ENCODE results near the gene FNTB. TPM values are rescaled to one million over a fixed set of nuclear protein-coding genes. Genes with fewer than 3 reads are reported as not detected.

FNTB gene
- total and polyA plus RNA-seq, 2 donors, result 6.6 to 9.5 TPM

GRCh38 chr14:65069874-65070413, 83.2 kb downstream of the FNTB start:
- WGBS, result 97% methylated on average over 5 of the region's 5 CpGs
- Histone ChIP-seq H3K27ac (ENCODE audit: low read depth in 1 of 2, low read length in 1 of 2) (no peak overlapping the region), H3K4me3 (ENCODE audit: low read length in 2 of 2) (no peak overlapping the region), H3K4me1 (ENCODE audit: control insufficient read depth in 2 of 2, insufficient read depth in 2 of 2, low read length in 2 of 2) (peaks cover 0 to 2% of the 10 kb centered on the region in 2 donors), H3K36me3 (ENCODE audit: control insufficient read depth in 2 of 2, insufficient read depth in 2 of 2, low read length in 1 of 2) (peaks cover 49 to 60% of the 10 kb centered on the region in 2 donors), H3K9me3 (ENCODE audit: control insufficient read depth in 2 of 2, insufficient read depth in 1 of 2, low read length in 1 of 2) (no peaks in the 10 kb centered on the region), H3K27me3 (ENCODE audit: control insufficient read depth in 2 of 2, insufficient read depth in 1 of 2, low read length in 1 of 2) (no peaks in the 10 kb centered on the region)
- no peak for DNase-seq (ENCODE audit: low read depth in 6 of 9, low spot score in 9 of 9)

DNA sequence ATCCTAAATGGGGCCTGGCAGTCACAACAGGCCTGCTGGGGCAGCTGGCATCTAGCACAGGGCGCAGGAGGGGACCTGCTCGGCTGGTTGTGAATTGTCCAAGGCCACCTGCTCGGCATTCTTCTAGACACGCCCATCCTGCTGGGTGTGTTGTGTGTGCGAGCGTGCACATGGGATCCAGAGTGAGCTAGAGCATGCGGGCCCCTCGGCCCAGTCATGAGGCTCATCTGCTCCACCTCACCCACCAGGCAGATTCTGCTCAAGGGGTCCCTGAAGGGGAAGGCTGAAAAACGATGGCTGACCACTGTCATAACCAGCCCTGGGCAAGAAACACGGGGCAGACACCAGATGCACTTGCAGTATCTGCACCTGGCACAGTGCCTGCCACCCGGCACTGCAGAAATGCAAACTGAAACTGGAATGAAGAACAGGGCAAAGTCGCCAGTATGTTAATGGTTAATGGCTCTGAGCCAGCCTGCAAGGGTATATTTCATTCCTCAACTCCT, 83.8 kb downstream of the FNTB start:
- no peaks in the 10 kb centered on the region for H3K9me3 ChIP-seq (ENCODE audit: control insufficient read depth in 2 of 2, insufficient read depth in 1 of 2, low read length in 1 of 2)
- peaks cover 49 to 61% of the 10 kb centered on the region in 2 donors for H3K36me3 ChIP-seq (ENCODE audit: control insufficient read depth in 2 of 2, insufficient read depth in 2 of 2, low read length in 1 of 2)
- H3K4me1 ChIP-seq (ENCODE audit: control insufficient read depth in 2 of 2, insufficient read depth in 2 of 2, low read length in 2 of 2), result peaks cover 0 to 2% of the 10 kb centered on the region in 2 donors
- 93% methylated on average over 12 of the region's 12 CpGs for WGBS
- DNase-seq (ENCODE audit: low read depth in 6 of 9, low spot score in 9 of 9), result no peak
- no peak overlapping the region for H3K4me3 ChIP-seq (ENCODE audit: low read length in 2 of 2)
- no peak overlapping the region for H3K27ac ChIP-seq (ENCODE audit: low read depth in 1 of 2, low read length in 1 of 2)
- no peaks in the 10 kb centered on the region for H3K27me3 ChIP-seq (ENCODE audit: control insufficient read depth in 2 of 2, insufficient read depth in 1 of 2, low read length in 1 of 2)

DNA sequence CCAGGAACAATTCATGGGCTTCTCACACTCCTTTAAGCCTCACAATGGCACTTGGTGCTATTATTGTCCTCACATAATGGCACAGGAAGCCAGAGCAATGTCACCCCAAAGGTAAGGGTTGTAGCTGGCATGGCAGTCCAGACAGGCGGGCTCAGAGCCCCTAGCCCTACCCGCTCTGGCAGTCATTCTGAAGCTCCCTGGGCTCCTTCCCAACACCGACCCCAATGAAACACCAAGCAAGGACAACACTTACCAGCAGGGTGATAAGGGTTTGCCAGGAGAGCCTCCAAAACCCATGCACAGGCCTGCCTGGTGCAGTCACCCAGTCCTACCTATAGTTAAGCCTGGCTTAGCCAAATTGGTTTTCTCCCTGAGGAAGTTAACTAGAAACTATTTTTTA, 84.8 kb downstream of the FNTB start:
- WGBS, result 100% methylated on average over 3 of the region's 3 CpGs
- DNase-seq (ENCODE audit: low read depth in 6 of 9, low spot score in 9 of 9), result no peak
- peaks cover 51 to 60% of the 10 kb centered on the region in 2 donors for H3K36me3 ChIP-seq (ENCODE audit: control insufficient read depth in 2 of 2, insufficient read depth in 2 of 2, low read length in 1 of 2)
- H3K9me3 ChIP-seq (ENCODE audit: control insufficient read depth in 2 of 2, insufficient read depth in 1 of 2, low read length in 1 of 2), result no peaks in the 10 kb centered on the region
- peaks cover 0 to 2% of the 10 kb centered on the region in 2 donors for H3K4me1 ChIP-seq (ENCODE audit: control insufficient read depth in 2 of 2, insufficient read depth in 2 of 2, low read length in 2 of 2)
- H3K27me3 ChIP-seq (ENCODE audit: control insufficient read depth in 2 of 2, insufficient read depth in 1 of 2, low read length in 1 of 2), result no peaks in the 10 kb centered on the region
- no peak overlapping the region for H3K4me3 ChIP-seq (ENCODE audit: low read length in 2 of 2)
- H3K27ac ChIP-seq (ENCODE audit: low read depth in 1 of 2, low read length in 1 of 2), result no peak overlapping the region

GRCh38 chr14:65072256-65072655, 85.6 kb downstream of the FNTB start:
- H3K36me3 ChIP-seq (ENCODE audit: control insufficient read depth in 2 of 2, insufficient read depth in 2 of 2, low read length in 1 of 2), result peaks cover 58 to 67% of the 10 kb centered on the region in 2 donors
- peaks cover 0 to 2% of the 10 kb centered on the region in 2 donors for H3K4me1 ChIP-seq (ENCODE audit: control insufficient read depth in 2 of 2, insufficient read depth in 2 of 2, low read length in 2 of 2)

DNA sequence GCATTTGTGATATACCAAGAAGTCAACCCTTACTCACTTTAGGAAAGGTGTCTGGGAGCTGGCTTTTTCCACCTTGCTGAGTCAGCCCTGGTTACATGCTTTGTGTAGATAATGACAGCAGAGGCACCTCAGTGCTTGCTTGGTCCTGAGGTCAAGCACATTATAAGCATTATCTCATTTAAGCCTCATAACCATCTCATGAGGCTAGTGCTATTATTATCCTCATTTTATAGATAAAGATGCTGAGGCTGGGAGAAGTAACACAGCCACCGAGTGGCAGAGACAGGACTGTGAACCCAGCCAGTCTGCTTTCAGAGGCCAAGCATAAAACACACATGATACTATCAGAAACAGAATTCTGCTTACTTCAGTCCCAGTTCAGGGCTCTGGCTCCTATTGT, 86.2 kb downstream of the FNTB start:
- peaks cover 0 to 2% of the 10 kb centered on the region in 2 donors for H3K4me1 ChIP-seq (ENCODE audit: control insufficient read depth in 2 of 2, insufficient read depth in 2 of 2, low read length in 2 of 2)
- H3K27ac ChIP-seq (ENCODE audit: low read depth in 1 of 2, low read length in 1 of 2), result no peak overlapping the region
- 98% methylated on average over 1 of the region's 1 CpG for WGBS
- peaks cover 64 to 73% of the 10 kb centered on the region in 2 donors for H3K36me3 ChIP-seq (ENCODE audit: control insufficient read depth in 2 of 2, insufficient read depth in 2 of 2, low read length in 1 of 2)
- H3K9me3 ChIP-seq (ENCODE audit: control insufficient read depth in 2 of 2, insufficient read depth in 1 of 2, low read length in 1 of 2), result no peaks in the 10 kb centered on the region
- no peak for DNase-seq (ENCODE audit: low read depth in 6 of 9, low spot score in 9 of 9)
- H3K27me3 ChIP-seq (ENCODE audit: control insufficient read depth in 2 of 2, insufficient read depth in 1 of 2, low read length in 1 of 2), result no peaks in the 10 kb centered on the region
- no peak overlapping the region for H3K4me3 ChIP-seq (ENCODE audit: low read length in 2 of 2)

More at GRCh38 chr14:65072256-65072655, 85.6 kb downstream of the FNTB start:
- no peaks in the 10 kb centered on the region for H3K9me3 ChIP-seq (ENCODE audit: control insufficient read depth in 2 of 2, insufficient read depth in 1 of 2, low read length in 1 of 2)
- no peaks in the 10 kb centered on the region for H3K27me3 ChIP-seq (ENCODE audit: control insufficient read depth in 2 of 2, insufficient read depth in 1 of 2, low read length in 1 of 2)
- WGBS, result 98% methylated on average over 6 of the region's 6 CpGs
- no peak overlapping the region for H3K27ac ChIP-seq (ENCODE audit: low read depth in 1 of 2, low read length in 1 of 2)
- H3K4me3 ChIP-seq (ENCODE audit: low read length in 2 of 2), result no peak overlapping the region
- no peak for DNase-seq (ENCODE audit: low read depth in 6 of 9, low spot score in 9 of 9)

- Histone ChIP-seq H3K4me1 (ENCODE audit: control insufficient read depth in 2 of 2, insufficient read depth in 2 of 2, low read length in 2 of 2) (peaks cover 0 to 2% of the 10 kb centered on the region in 2 donors), H3K9me3 (ENCODE audit: control insufficient read depth in 2 of 2, insufficient read depth in 1 of 2, low read length in 1 of 2) (no peaks in the 10 kb centered on the region), H3K27ac (ENCODE audit: low read depth in 1 of 2, low read length in 1 of 2) (no peak overlapping the region), H3K4me3 (ENCODE audit: low read length in 2 of 2) (no peak overlapping the region), H3K36me3 (ENCODE audit: control insufficient read depth in 2 of 2, insufficient read depth in 2 of 2, low read length in 1 of 2) (peaks cover 68 to 76% of the 10 kb centered on the region in 2 donors), H3K27me3 (ENCODE audit: control insufficient read depth in 2 of 2, insufficient read depth in 1 of 2, low read length in 1 of 2) (no peaks in the 10 kb centered on the region)
- WGBS, result 95% methylated on average over 4 of the region's 4 CpGs
- no peak for DNase-seq (ENCODE audit: low read depth in 6 of 9, low spot score in 9 of 9)
Measured at GRCh38 chr14:65073605-65074201, 87.0 kb downstream of the FNTB start.

GRCh38 chr14:65074449-65075150, 87.9 kb downstream of the FNTB start:
- H3K9me3 ChIP-seq (ENCODE audit: control insufficient read depth in 2 of 2, insufficient read depth in 1 of 2, low read length in 1 of 2), result no peaks in the 10 kb centered on the region
- H3K4me3 ChIP-seq (ENCODE audit: low read length in 2 of 2), result no peak overlapping the region
- no peaks in the 10 kb centered on the region for H3K27me3 ChIP-seq (ENCODE audit: control insufficient read depth in 2 of 2, insufficient read depth in 1 of 2, low read length in 1 of 2)
- WGBS, result 50% methylated on average over 3 of the region's 3 CpGs
- peaks cover 72 to 80% of the 10 kb centered on the region in 2 donors for H3K36me3 ChIP-seq (ENCODE audit: control insufficient read depth in 2 of 2, insufficient read depth in 2 of 2, low read length in 1 of 2)
- peaks cover 0 to 2% of the 10 kb centered on the region in 2 donors for H3K4me1 ChIP-seq (ENCODE audit: control insufficient read depth in 2 of 2, insufficient read depth in 2 of 2, low read length in 2 of 2)
- H3K27ac ChIP-seq (ENCODE audit: low read depth in 1 of 2, low read length in 1 of 2), result no peak overlapping the region
- no peak for DNase-seq (ENCODE audit: low read depth in 6 of 9, low spot score in 9 of 9)

DNA sequence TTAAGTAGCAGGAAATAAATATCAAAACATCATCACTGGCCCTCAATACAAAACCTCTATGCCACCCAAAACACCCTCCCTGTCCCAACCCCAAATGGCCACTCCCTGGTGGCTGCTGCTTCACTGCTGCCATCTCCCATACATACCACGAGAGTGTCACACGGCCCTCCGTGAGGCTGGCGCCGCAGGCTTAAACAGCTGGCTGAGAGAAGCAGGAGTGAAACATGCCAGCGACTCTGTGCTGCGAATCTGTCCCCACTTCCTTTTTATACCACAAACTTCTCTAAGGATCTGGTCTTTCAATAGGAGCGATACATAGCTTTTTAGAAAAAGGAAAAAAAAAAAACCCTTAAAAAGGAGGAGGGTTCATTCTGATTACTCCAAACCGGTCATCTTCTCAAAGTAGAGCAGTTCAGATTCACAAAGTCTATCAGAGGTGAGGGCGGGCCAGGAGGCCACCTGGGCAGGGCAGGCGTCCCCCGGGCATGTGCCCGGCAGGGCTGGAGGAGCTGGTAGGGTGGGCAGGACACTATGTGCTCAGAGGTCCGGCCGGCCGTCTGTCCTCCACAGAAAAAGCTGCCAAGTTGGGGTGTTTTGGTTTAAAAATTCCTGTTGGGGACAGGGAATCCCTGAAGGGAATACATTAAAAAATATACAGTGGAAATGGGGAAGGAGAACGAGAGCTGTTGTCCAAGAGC, 89.1 kb downstream of the FNTB start:
- 78% methylated on average over 17 of the region's 17 CpGs for WGBS
- peaks cover 0 to 2% of the 10 kb centered on the region in 2 donors for H3K4me1 ChIP-seq (ENCODE audit: control insufficient read depth in 2 of 2, insufficient read depth in 2 of 2, low read length in 2 of 2)
- no peaks in the 10 kb centered on the region for H3K27me3 ChIP-seq (ENCODE audit: control insufficient read depth in 2 of 2, insufficient read depth in 1 of 2, low read length in 1 of 2)
- H3K4me3 ChIP-seq (ENCODE audit: low read length in 2 of 2), result no peak overlapping the region
- H3K36me3 ChIP-seq (ENCODE audit: control insufficient read depth in 2 of 2, insufficient read depth in 2 of 2, low read length in 1 of 2), result peaks cover 73 to 74% of the 10 kb centered on the region in 2 donors
- no peak overlapping the region for H3K27ac ChIP-seq (ENCODE audit: low read depth in 1 of 2, low read length in 1 of 2)
- no peak for DNase-seq (ENCODE audit: low read depth in 6 of 9, low spot score in 9 of 9)
- H3K9me3 ChIP-seq (ENCODE audit: control insufficient read depth in 2 of 2, insufficient read depth in 1 of 2, low read length in 1 of 2), result no peaks in the 10 kb centered on the region

All from thymus (tissue), 11 donors.